ENCODE data around the gene CAPRIN1. TPM values are rescaled to one million over a fixed set of nuclear protein-coding genes. Genes with fewer than 3 reads are reported as not detected.

Gene CAPRIN1
- total RNA-seq, 1 experiment from 2014 or later, result 301 TPM

GRCh38 chr11:34126959-34127848 lies 75.7 kb downstream of the CAPRIN1 start:
- no peak overlapping the region for H2AFZ ChIP-seq (ENCODE audit: low read length)
- no peak overlapping the region for H2BK5ac ChIP-seq (ENCODE audit: insufficient read length, low read length)
- no peaks in the 10 kb centered on the region for H4K20me1 ChIP-seq (ENCODE audit: control insufficient read depth, insufficient read depth, insufficient read length)
- no CpG with 5 or more reads among the region's 12 CpGs for WGBS (ENCODE audit: extremely low coverage, insufficient read length, low lambda C conversion rate)
- Mint-ChIP-seq H3K27ac (no peak overlapping the region), H3K9me3 (no peaks in the 10 kb centered on the region; a peak in 1 of 5 replicates), H3K4me1 (no peaks in the 10 kb centered on the region), H3K36me3 (ENCODE audit: insufficient read depth in 1 of 3, low read depth in 3 of 3) (peaks cover 56 to 90% (median 90%) of the 10 kb centered on the region in 3 experiments), H3K27me3 (ENCODE audit: low read depth) (no peaks in the 10 kb centered on the region), H3K4me3 (no peak overlapping the region)
- no peaks in the 10 kb centered on the region for H3K79me1 ChIP-seq (ENCODE audit: insufficient read depth, low read depth, low read length, poor library complexity, severe bottlenecking)
- TF ChIP-seq CTCF (conservative IDR thresholded peaks at IDR 0.05), result no peak
- no peak overlapping the region for H3K18ac ChIP-seq (ENCODE audit: insufficient read length, low read depth, low read length)
- H3K56ac ChIP-seq (ENCODE audit: insufficient read length, low read depth, low read length), result no peak overlapping the region
- no peak overlapping the region for H2BK20ac ChIP-seq (ENCODE audit: low read depth, low read length, poor library complexity, severe bottlenecking)
- H4K5ac ChIP-seq (ENCODE audit: insufficient read length, low read depth, low read length), result no peak overlapping the region
- H3K23me2 ChIP-seq (ENCODE audit: insufficient read length, low read depth, low read length, poor library complexity, severe bottlenecking), result no peaks in the 10 kb centered on the region
- H3K9ac ChIP-seq (ENCODE audit: extremely low read depth, insufficient read length, low read length), result no peak overlapping the region
- H2AK5ac ChIP-seq (ENCODE audit: insufficient read length, low read length), result no peak overlapping the region
- no peak overlapping the region for H3K23ac ChIP-seq (ENCODE audit: insufficient read length, low read depth, low read length)
- no peak overlapping the region for H3K27ac ChIP-seq (ENCODE audit: insufficient read length, low read depth, low read length)
- no peak for DNase-seq
- H4K91ac ChIP-seq (ENCODE audit: insufficient read length, low read depth, low read length), result no peak overlapping the region
- H3K4me2 ChIP-seq (ENCODE audit: insufficient read depth, insufficient read length, low read length), result no peak overlapping the region
- H2BK120ac ChIP-seq (ENCODE audit: low read depth, low read length, poor library complexity, severe bottlenecking), result no peak overlapping the region
- H2BK15ac ChIP-seq (ENCODE audit: low read depth, low read length), result no peak overlapping the region
- H3K14ac ChIP-seq (ENCODE audit: insufficient read depth, low read length), result no peak overlapping the region
- H3K4me1 ChIP-seq (ENCODE audit: insufficient read depth, low read length), result no peaks in the 10 kb centered on the region
- H3K4ac ChIP-seq (ENCODE audit: low read depth, low read length), result no peak overlapping the region
- no peaks in the 10 kb centered on the region for H3K9me3 ChIP-seq (ENCODE audit: control insufficient read depth, low read depth, low read length)
- H2BK12ac ChIP-seq (ENCODE audit: insufficient read length, low read depth, low read length), result no peak overlapping the region
- H3K27me3 ChIP-seq (ENCODE audit: insufficient read depth, low read length), result no peaks in the 10 kb centered on the region
- H3T11ph ChIP-seq (ENCODE audit: low read length), result no peak overlapping the region
- no peaks in the 10 kb centered on the region for H3K79me2 ChIP-seq (ENCODE audit: insufficient read depth, low read length)
- H4K8ac ChIP-seq (replicated peaks; ENCODE audit: insufficient read length, low read depth, low read length), result no peak overlapping the region
